Measurements from ENCODE around the gene TMEM217.

TMEM217 gene

GRCh38 chr6:37243131-37243815 lies 14.7 kb downstream of the TMEM217 start:
- DNase-seq, result no peak

- no peak for DNase-seq
Observed at GRCh38 chr6:37242429-37243052, 15.4 kb downstream of the TMEM217 start.

GRCh38 chr6:37241775-37242428 lies 16.0 kb downstream of the TMEM217 start:
- DNase-seq, result no peak

GRCh38 chr6:37241131-37241530 lies 16.8 kb downstream of the TMEM217 start:
- DNase-seq, result no peak

- DNase-seq, result peak; percentile 76
Observed at GRCh38 chr6:37239950-37240713, 17.8 kb downstream of the TMEM217 start.

GRCh38 chr6:37239526-37239925 lies 18.4 kb downstream of the TMEM217 start:
- DNase-seq, result no peak

- no peak for DNase-seq
Observed at GRCh38 chr6:37238381-37238780, 19.6 kb downstream of the TMEM217 start.

- DNase-seq, result no peak
Observed at GRCh38 chr6:37237789-37238188, 20.2 kb downstream of the TMEM217 start.

- DNase-seq, result no peak
Observed at GRCh38 chr6:37236921-37237320, 21.0 kb downstream of the TMEM217 start.

GRCh38 chr6:37233541-37233940 lies 24.4 kb downstream of the TMEM217 start:
- no peak for DNase-seq

GRCh38 chr6:37232430-37233017 lies 25.4 kb downstream of the TMEM217 start:
- no peak for DNase-seq

- no peak for DNase-seq
Observed at GRCh38 chr6:37230104-37230503, 27.8 kb downstream of the TMEM217 start.

- DNase-seq, result no peak
Observed at GRCh38 chr6:37225350-37226169, 32.4 kb downstream of the TMEM217 start.

GRCh38 chr6:37222992-37223391 lies 35.0 kb downstream of the TMEM217 start:
- no peak for DNase-seq

GRCh38 chr6:37222125-37222967 lies 35.6 kb downstream of the TMEM217 start:
- peak; percentile 94 for DNase-seq

- no peak for DNase-seq
Observed at GRCh38 chr6:37221585-37222124, 36.3 kb downstream of the TMEM217 start.

GRCh38 chr6:37218511-37218910 lies 39.4 kb downstream of the TMEM217 start:
- DNase-seq, result no peak

- no peak for DNase-seq
Observed at GRCh38 chr6:37218061-37218460, 39.9 kb downstream of the TMEM217 start.

GRCh38 chr6:37212268-37212667 lies 45.7 kb downstream of the TMEM217 start:
- DNase-seq, result no peak

GRCh38 chr6:37210313-37210968 lies 47.5 kb downstream of the TMEM217 start:
- DNase-seq, result peak; percentile 54
